Stimulated activated CD8-positive, alpha-beta memory T cell treated with anti-CD3 and anti-CD28 coated beads, Interleukin-7, amount 100 ng/mL, for 1 hour (primary cell): ENCODE data around the gene SUPT20HL1.

ENCODE experiments used
- DNase-seq, 2 donors: peaks; one replicate each; pipeline ENCODE4 v3.0.0-alpha.2; 2020; ENCODE audit warnings: low read depth in 2 of 2

SUPT20HL1 gene

GRCh38 chrX:24396236-24396930 lies 35.9 kb downstream of the SUPT20HL1 start:
- no peak for DNase-seq

- no peak for DNase-seq
Measured at GRCh38 chrX:24396931-24397279, 36.5 kb downstream of the SUPT20HL1 start.

- DNase-seq = no peak
Measured at GRCh38 chrX:24398766-24399165, 38.3 kb downstream of the SUPT20HL1 start.

- no peak for DNase-seq
Measured at GRCh38 chrX:24399550-24399949, 39.1 kb downstream of the SUPT20HL1 start.

GRCh38 chrX:24405959-24406358 lies 45.5 kb downstream of the SUPT20HL1 start:
- DNase-seq = no peak
